ENCODE measurements around the gene RSRC1. TPM values are rescaled to one million over a fixed set of nuclear protein-coding genes. Genes with fewer than 3 reads are reported as not detected.

The RSRC1 gene
- total RNA-seq, 2 experiments from 2014 or later: 76.3 to 78.1 TPM

GRCh38 chr3:158354713-158355112 is 244.8 kb downstream of the RSRC1 start:
- intact Hi-C loops (cut with micrococcal nuclease; ENCODE audit: unreplicated experiment): no loop called here
- H3K79me2 ChIP-seq (ENCODE audit: insufficient read depth, low read depth, low read length): no peaks in the 10 kb centered on the region; the same call in 1 of the 2 replicates
- POLR2A ChIA-PET: interaction anchor here (0.6 to 2.5 kb wide), 5 partner anchors 9 to 548 kb away, joined by 3 to 12 read pairs (median 3); no protein-coding TSS in a partner anchor
- H4K20me1 ChIP-seq (ENCODE audit: insufficient read depth, low read length): no peaks in the 10 kb centered on the region
- CTCF ChIA-PET (ENCODE audit: unreplicated experiment): no interaction called here
- H3K36me3 ChIP-seq (ENCODE audit: insufficient read depth, low read length): peaks cover 32% of the 10 kb centered on the region
- no peak overlapping the region for H2AFZ ChIP-seq (ENCODE audit: low read length)
- no TSS peak for BruUV-seq (replicated peaks)
- peak overlapping the region; percentile 84 for H3K27ac ChIP-seq (ENCODE audit: low read depth, low read length, poor library complexity, severe bottlenecking)
- DNase-seq (ENCODE audit: low spot score): no peak
- H3K4me2 ChIP-seq (ENCODE audit: low read length): peak overlapping the region; percentile 17
- H3K4me3 ChIP-seq (ENCODE audit: low read depth, low read length, poor library complexity, severe bottlenecking): no peak overlapping the region
- peaks cover 70% of the 10 kb centered on the region for H3K4me1 ChIP-seq (ENCODE audit: insufficient read depth, low read length, poor library complexity, severe bottlenecking)
- H3K9me2 ChIP-seq (ENCODE audit: insufficient read depth, low read length): no peaks in the 10 kb centered on the region
- TF ChIP-seq CTCF (conservative IDR thresholded peaks at IDR 0.05; ENCODE audit: low read length) (no peak), EZH2phosphoT487 (IDR thresholded peaks at IDR 0.05; ENCODE audit: borderline replicate concordance, low read depth, low read length) (no peak)
- H3K9me3 ChIP-seq (ENCODE audit: low read length): peaks cover 31% of the 10 kb centered on the region

GRCh38 chr3:158355623-158356588 is 246.0 kb downstream of the RSRC1 start:
- H3K79me2 ChIP-seq (ENCODE audit: insufficient read depth, low read depth, low read length): no peaks in the 10 kb centered on the region; the same call in 1 of the 2 replicates
- ChIA-PET CTCF (ENCODE audit: unreplicated experiment) (interaction anchor here (0.6 kb wide), 1 partner anchor 275 kb away, joined by 5 read pairs; no protein-coding TSS in a partner anchor), POLR2A (interaction anchor here (0.5 to 2.7 kb wide), 7 partner anchors 12 to 1054 kb away, joined by 3 to 14 read pairs (median 3); partner anchors contain the start of gene RSRC1)
- H3K9me2 ChIP-seq (ENCODE audit: insufficient read depth, low read length): no peaks in the 10 kb centered on the region
- BruUV-seq (replicated peaks): no TSS peak
- H3K9me3 ChIP-seq (ENCODE audit: low read length): peaks cover 38% of the 10 kb centered on the region
- no peaks in the 10 kb centered on the region for H4K20me1 ChIP-seq (ENCODE audit: insufficient read depth, low read length)
- H3K27ac ChIP-seq (ENCODE audit: low read depth, low read length, poor library complexity, severe bottlenecking): peak overlapping the region; percentile 84
- TF ChIP-seq EZH2phosphoT487 (IDR thresholded peaks at IDR 0.05; ENCODE audit: borderline replicate concordance, low read depth, low read length) (no peak), CTCF (conservative IDR thresholded peaks at IDR 0.05; ENCODE audit: low read length) (no peak)
- H2AFZ ChIP-seq (ENCODE audit: low read length): no peak overlapping the region
- H3K4me2 ChIP-seq (ENCODE audit: low read length): peak overlapping the region; percentile 69
- peaks cover 42% of the 10 kb centered on the region for H3K36me3 ChIP-seq (ENCODE audit: insufficient read depth, low read length)
- peak; percentile 81 for DNase-seq (ENCODE audit: low spot score)
- peaks cover 62% of the 10 kb centered on the region for H3K4me1 ChIP-seq (ENCODE audit: insufficient read depth, low read length, poor library complexity, severe bottlenecking)
- H3K4me3 ChIP-seq (ENCODE audit: low read depth, low read length, poor library complexity, severe bottlenecking): peak overlapping the region; percentile 34
- intact Hi-C loops (cut with micrococcal nuclease; ENCODE audit: unreplicated experiment): loop anchor here (2.0 kb wide), 1 partner anchor 247 kb away; no protein-coding TSS in a partner anchor
